B cell (primary cell): Measurements from ENCODE around the gene TMIE. TPM values are rescaled to one million over a fixed set of nuclear protein-coding genes. Genes with fewer than 3 reads are reported as not detected.
A peak's percentile ranks its signal among the peaks of the same experiment; 100 is the strongest.

ENCODE experiments used
- ATAC-seq: fragments of 200-7000 bp; cut with Tn5 transposase; one replicate; pipeline ENCODE4 v1.10.0; 2021; ENCODE audit warnings: low read depth, mild to moderate bottlenecking, moderate number of reproducible peaks, moderate library complexity
- CTCF ChIA-PET: fragments of 350-600 bp; sonication (Branson Sonifier 250); formaldehyde crosslinking; loops from one replicate; lab custom pipeline; 2021; ENCODE audit warnings: antibody characterized with exemption, inconsistent platforms; lab: Charles Lee
- POLR2A ChIA-PET: fragments of 350-600 bp; sonication (Branson Sonifier 250); formaldehyde crosslinking; loops from one replicate; lab custom pipeline; 2021; ENCODE audit warnings: antibody characterized with exemption; lab: Charles Lee
- DNase-seq: peaks from one replicate; pipeline ENCODE4 v3.0.0; 2013
- H2AFZ ChIP-seq: 2 replicates; pipeline ENCODE4 v1.6.1; 2012; ENCODE audit warnings: mild to moderate bottlenecking, low read depth, low read length; ENCODE audit not compliant: insufficient read depth, poor library complexity, severe bottlenecking
- H3K27ac ChIP-seq, 2 donors: 1 replicate in 1 of 2; 2 replicates in 1 of 2; pipeline ENCODE4 v1.5.1; 2012 to 2013; ENCODE audit warnings: low read length in 2 of 2, mild to moderate bottlenecking in 2 of 2, moderate library complexity in 1 of 2
- H3K27me3 ChIP-seq, 4 experiments: fragments of 200-600 bp in 1 of 4; sonication (generic) in 1 of 4; replicated peaks in 1 of 4; 1 replicate in 2 of 4; 2 replicates in 2 of 4; pipeline versions ENCODE4 v1.6.1 to v1.7.0; 2013 to 2016; ENCODE audit warnings: low read length in 3 of 4, mild to moderate bottlenecking in 2 of 4, mixed read lengths in 1 of 4, moderate library complexity in 1 of 4; ENCODE audit not compliant: insufficient read depth in 4 of 4, control insufficient read depth in 3 of 4; ENCODE audit errors: control extremely low read depth in 1 of 4
- H3K36me3 ChIP-seq, 2 experiments: replicated peaks in 1 of 2; 1 replicate in 1 of 2; 2 replicates in 1 of 2; pipeline versions ENCODE4 v1.6.1 to v1.7.1; 2013; ENCODE audit warnings: low read length in 1 of 2; ENCODE audit not compliant: insufficient read depth in 2 of 2, control insufficient read depth in 1 of 2; ENCODE audit errors: control extremely low read depth in 1 of 2, extremely low read depth in 1 of 2
- H3K4me1 ChIP-seq, 2 donors: fragments of 200-600 bp in 1 of 2; sonication (generic) in 1 of 2; 1 replicate in 1 of 2; 2 replicates in 1 of 2; pipeline versions ENCODE4 v1.5.1 to v1.6.1; 2013 to 2017; ENCODE audit warnings: low read length in 2 of 2; ENCODE audit not compliant: control insufficient read depth in 2 of 2, insufficient read depth in 2 of 2
- H3K4me2 ChIP-seq: replicated peaks from 2 replicates; pipeline ENCODE3; 2012; ENCODE audit warnings: mild to moderate bottlenecking, low read depth, low read length; ENCODE audit not compliant: poor library complexity, severe bottlenecking
- H3K4me3 ChIP-seq, 5 experiments: fragments of 200-600 bp in 1 of 5; sonication (generic) in 1 of 5; 1 replicate in 3 of 5; 2 replicates in 2 of 5; pipeline versions ENCODE4 v1.5.1 to v1.7.0; 2011 to 2016; ENCODE audit warnings: low read length in 4 of 5, mild to moderate bottlenecking in 4 of 5, low read depth in 2 of 5, control low read depth in 1 of 5, moderate library complexity in 1 of 5; ENCODE audit not compliant: insufficient read depth in 1 of 5; ENCODE audit errors: control extremely low read depth in 1 of 5, extremely low read depth in 1 of 5
- H3K79me2 ChIP-seq: fragments of 200-600 bp; sonication (generic); one replicate; pipeline ENCODE4 v1.6.0; 2016; ENCODE audit warnings: low read length; ENCODE audit not compliant: control insufficient read depth, insufficient read depth
- H3K9ac ChIP-seq: fragments of 200-600 bp; sonication (generic); 2 replicates; pipeline ENCODE4 v1.6.1; 2017; ENCODE audit warnings: mild to moderate bottlenecking, low read length, moderate library complexity
- H3K9me3 ChIP-seq, 3 donors: one replicate each; pipeline versions ENCODE4 v1.6.1 to v1.7.1; 2013; ENCODE audit warnings: low read length in 2 of 3; ENCODE audit not compliant: control insufficient read depth in 2 of 3, insufficient read depth in 1 of 3; ENCODE audit errors: control extremely low read depth in 1 of 3
- H4K20me1 ChIP-seq: 2 replicates; pipeline ENCODE4 v1.6.0; 2012; ENCODE audit warnings: mild to moderate bottlenecking, low read length; ENCODE audit not compliant: insufficient read depth, control insufficient read depth, poor library complexity, severe bottlenecking
- H3K27ac Mint-ChIP-seq: one replicate; pipeline ENCODE4 v1.8.0; 2021; ENCODE audit warnings: mixed read lengths
- H3K27me3 Mint-ChIP-seq: one replicate; pipeline ENCODE4 v1.8.0; 2021; ENCODE audit warnings: mixed read lengths
- H3K4me1 Mint-ChIP-seq: one replicate; pipeline ENCODE4 v1.8.0; 2021; ENCODE audit warnings: mixed read lengths
- H3K4me3 Mint-ChIP-seq: one replicate; pipeline ENCODE4 v1.8.0; 2021; ENCODE audit warnings: mixed read lengths
- H3K9me3 Mint-ChIP-seq: one replicate; pipeline ENCODE4 v1.8.0; 2022; ENCODE audit warnings: mixed read lengths; ENCODE audit not compliant: insufficient read depth
- EZH2 ChIP-seq: IDR thresholded peaks from 2 replicates; pipeline ENCODE4 v1.6.1; 2012; ENCODE audit warnings: borderline replicate concordance, low read depth, mild to moderate bottlenecking, moderate library complexity, low read length; ENCODE audit not compliant: insufficient read depth, poor library complexity, severe bottlenecking
- WGBS: methylation state at CpG from one replicate; pipeline ENCODE4 v1.1.5; 2013; ENCODE audit warnings: missing lambda C conversion rate; ENCODE audit not compliant: insufficient coverage; 5-methylcytosine and 5-hydroxymethylcytosine counted together
- intact Hi-C: fragments of 100-400 bp; cut with micrococcal nuclease; formaldehyde crosslinking; loops from one replicate; pipeline ENCODE4 v1.10.0; 2022
- polyA plus RNA-seq: library from polyadenylated mRNA; depleted of rRNA; stranded (reverse); fragments of >200 nt; gene quantifications from 2 replicates; pipeline ENCODE4 v1.2.3, GENCODE V29; 2012
- total RNA-seq, 2 donors: library from RNA; stranded (reverse); fragments of 120-200 nt in 1 of 2; gene quantifications; 1 replicate in 1 of 2; 2 replicates in 1 of 2; pipeline versions ENCODE4 v1.2.3 to v1.2.4, GENCODE V29; 2013 to 2022
- TF ChIP-seq, protein P1 (sequence below): fragments of 200-600 bp; IDR thresholded peaks from one replicate; pipeline ENCODE4 v1.8.0; 2022; ENCODE audit warnings: antibody characterized with exemption, mild to moderate bottlenecking

The TMIE gene
- total and polyA plus RNA-seq, 2 donors (not counting 1 experiment from before 2014, with no cell fraction given), result not detected

DNA sequence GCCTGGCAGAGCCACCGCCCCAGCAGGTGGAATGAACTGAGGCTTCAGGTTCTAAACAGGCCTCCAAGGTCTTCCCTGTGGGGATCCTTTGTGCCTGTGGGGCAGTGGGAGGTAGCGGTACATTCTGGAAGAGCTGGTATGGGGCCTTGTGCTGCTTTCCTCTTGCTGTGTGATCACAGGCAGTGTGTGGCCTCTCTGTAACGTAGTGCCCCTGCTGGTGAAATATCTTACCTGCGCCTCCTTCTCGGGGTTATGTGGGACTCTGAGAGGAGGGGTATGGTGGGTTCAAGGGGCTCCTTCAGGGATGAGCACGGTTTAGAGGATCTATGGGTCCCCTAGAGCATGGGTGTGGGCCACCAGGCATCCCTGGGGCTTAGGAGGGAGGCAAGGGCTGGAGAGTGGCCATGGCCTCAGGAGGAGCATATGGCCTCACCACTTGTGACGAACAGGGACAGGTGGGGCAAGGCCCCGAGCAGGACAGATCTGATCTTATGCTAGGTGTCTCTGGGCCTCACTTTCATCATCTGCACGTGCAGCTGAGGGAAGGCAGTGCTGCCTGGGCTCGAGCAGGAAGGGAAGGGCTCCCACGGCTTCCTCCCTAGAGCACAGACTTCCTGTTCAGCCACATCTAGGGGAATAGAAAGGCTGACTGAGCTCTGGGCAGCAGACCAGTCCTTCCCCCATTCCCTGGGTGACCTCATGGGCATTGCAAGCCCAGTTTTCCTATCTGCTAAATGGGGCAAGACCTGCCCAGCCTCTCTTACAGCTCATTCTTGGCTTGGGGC is 5.8 kb upstream of the TMIE start:
- Histone ChIP-seq H3K36me3 (no peaks in the 10 kb centered on the region), H3K27ac (no peak overlapping the region), H3K4me2 (peak overlapping the region; percentile 100), H2AFZ (peak overlapping the region; percentile 43), H3K27me3 (peaks cover 0 to 35% (median 8%) of the 10 kb centered on the region in 4 experiments), H3K79me2 (no peaks in the 10 kb centered on the region), H3K4me3 (no peak overlapping the region), H3K9me3 (no peaks in the 10 kb centered on the region), H4K20me1 (no peaks in the 10 kb centered on the region), H3K4me1 (peaks cover 33 to 38% of the 10 kb centered on the region in 2 donors), H3K9ac (no peak overlapping the region)
- no peak for TF ChIP-seq EZH2
- TF ChIP-seq, protein P1, sequence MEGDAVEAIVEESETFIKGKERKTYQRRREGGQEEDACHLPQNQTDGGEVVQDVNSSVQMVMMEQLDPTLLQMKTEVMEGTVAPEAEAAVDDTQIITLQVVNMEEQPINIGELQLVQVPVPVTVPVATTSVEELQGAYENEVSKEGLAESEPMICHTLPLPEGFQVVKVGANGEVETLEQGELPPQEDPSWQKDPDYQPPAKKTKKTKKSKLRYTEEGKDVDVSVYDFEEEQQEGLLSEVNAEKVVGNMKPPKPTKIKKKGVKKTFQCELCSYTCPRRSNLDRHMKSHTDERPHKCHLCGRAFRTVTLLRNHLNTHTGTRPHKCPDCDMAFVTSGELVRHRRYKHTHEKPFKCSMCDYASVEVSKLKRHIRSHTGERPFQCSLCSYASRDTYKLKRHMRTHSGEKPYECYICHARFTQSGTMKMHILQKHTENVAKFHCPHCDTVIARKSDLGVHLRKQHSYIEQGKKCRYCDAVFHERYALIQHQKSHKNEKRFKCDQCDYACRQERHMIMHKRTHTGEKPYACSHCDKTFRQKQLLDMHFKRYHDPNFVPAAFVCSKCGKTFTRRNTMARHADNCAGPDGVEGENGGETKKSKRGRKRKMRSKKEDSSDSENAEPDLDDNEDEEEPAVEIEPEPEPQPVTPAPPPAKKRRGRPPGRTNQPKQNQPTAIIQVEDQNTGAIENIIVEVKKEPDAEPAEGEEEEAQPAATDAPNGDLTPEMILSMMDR, result peak; percentile 43
- Mint-ChIP-seq H3K9me3 (no peaks in the 10 kb centered on the region), H3K4me1 (peaks cover 28% of the 10 kb centered on the region), H3K4me3 (peak overlapping the region; percentile 56), H3K27me3 (peaks cover 9% of the 10 kb centered on the region), H3K27ac (peak overlapping the region; percentile 7)
- ChIA-PET POLR2A (interaction anchor here (0.6 kb wide), 1 partner anchor 699 kb away, joined by 3 read pairs; no protein-coding TSS in a partner anchor), CTCF (interaction anchor here (1.1 to 2.0 kb wide), 2 partner anchors 12 to 158 kb away, joined by 4 to 9 read pairs; no protein-coding TSS in a partner anchor)
- intact Hi-C loops, result loop anchor here (10.0 kb wide), 1 partner anchor 211 kb away; no protein-coding TSS in a partner anchor
- 44% methylated on average over 11 of the region's 11 CpGs for WGBS
- ATAC-seq (no peak), DNase-seq (peak; percentile 49)
